ENCODE measurements around the gene MUC22.
"Not testable (repeated sequence)": the region's sequence is repeated elsewhere in the genome, so short reads cannot be mapped to it uniquely, and the experiment has no call there.

The MUC22 gene

GRCh38 chr6:31010393-31011060 is at the start of gene MUC22:
Gene MUC22, plus strand, starts transcription at chr6:31010474. Its CDS starts 233 bp downstream, at chr6:31010707.
- peak; percentile 20 for DNase-seq (ENCODE audit: low read depth)

- DNase-seq (ENCODE audit: low read depth) = no peak
Observed at GRCh38 chr6:30960907-30961673, 49.2 kb upstream of the MUC22 start.

- no peak for DNase-seq (ENCODE audit: low read depth)
Observed at GRCh38 chr6:30962716-30963115, 47.6 kb upstream of the MUC22 start.

- no peak for DNase-seq (ENCODE audit: low read depth)
Observed at GRCh38 chr6:30963641-30964040, 46.6 kb upstream of the MUC22 start.

GRCh38 chr6:30964075-30964474 is 46.2 kb upstream of the MUC22 start:
- no peak for DNase-seq (ENCODE audit: low read depth)

- no peak for DNase-seq (ENCODE audit: low read depth)
Observed at GRCh38 chr6:30965140-30965601, 45.1 kb upstream of the MUC22 start.

- no peak for DNase-seq (ENCODE audit: low read depth)
Observed at GRCh38 chr6:30966154-30966553, 44.1 kb upstream of the MUC22 start.

- not testable (repeated sequence) for DNase-seq (ENCODE audit: low read depth)
Observed at GRCh38 chr6:30969171-30969570, 41.1 kb upstream of the MUC22 start.

- no peak for DNase-seq (ENCODE audit: low read depth)
Observed at GRCh38 chr6:30970946-30971345, 39.3 kb upstream of the MUC22 start.

DNA sequence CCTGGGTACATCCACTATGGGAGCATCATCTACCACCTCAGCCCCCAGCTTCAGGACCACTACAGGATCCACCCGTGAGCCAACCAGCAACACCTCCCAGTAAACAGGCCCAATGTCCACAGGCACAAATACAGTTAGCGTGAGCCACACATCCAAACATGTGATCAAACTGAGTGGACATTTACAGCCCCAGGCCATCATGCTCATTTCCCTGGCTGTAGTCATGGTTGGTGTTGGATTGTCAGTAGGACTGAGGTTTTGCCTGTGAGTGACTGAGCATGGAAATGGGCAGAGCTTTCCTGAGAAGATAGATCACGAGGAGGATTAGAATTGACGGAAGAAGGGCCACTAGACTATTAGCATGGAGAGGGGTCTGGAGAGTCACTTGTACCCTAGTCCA is 37.5 kb upstream of the MUC22 start:
- no peak for DNase-seq (ENCODE audit: low read depth)

- DNase-seq (ENCODE audit: low read depth) = no peak
Observed at GRCh38 chr6:30974490-30975252, 35.6 kb upstream of the MUC22 start.

DNA sequence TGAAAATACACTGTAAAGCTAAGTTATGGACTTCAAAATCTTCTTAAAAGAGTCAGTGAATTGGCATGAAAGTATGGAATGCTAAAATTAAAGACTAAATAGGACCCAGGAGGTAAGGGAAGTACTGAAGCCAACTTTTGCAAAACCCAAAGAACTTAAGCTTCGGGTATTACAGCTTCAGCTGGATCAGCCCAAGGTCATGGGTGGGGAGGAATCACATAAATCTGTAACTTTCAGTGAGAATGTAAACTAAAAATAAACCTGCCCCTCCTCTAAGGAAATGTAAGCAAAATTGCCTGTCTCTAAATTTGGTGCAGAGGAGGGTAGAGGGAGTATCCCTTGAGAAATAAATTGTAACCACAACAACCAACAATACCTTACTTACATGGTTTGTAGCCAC is 31.1 kb upstream of the MUC22 start:
- no peak for DNase-seq (ENCODE audit: low read depth)

- DNase-seq (ENCODE audit: low read depth) = no peak
Observed at GRCh38 chr6:30979690-30980089, 30.6 kb upstream of the MUC22 start.

GRCh38 chr6:30981942-30982772 is 28.1 kb upstream of the MUC22 start:
- DNase-seq (ENCODE audit: low read depth) = peak; percentile 34

DNA sequence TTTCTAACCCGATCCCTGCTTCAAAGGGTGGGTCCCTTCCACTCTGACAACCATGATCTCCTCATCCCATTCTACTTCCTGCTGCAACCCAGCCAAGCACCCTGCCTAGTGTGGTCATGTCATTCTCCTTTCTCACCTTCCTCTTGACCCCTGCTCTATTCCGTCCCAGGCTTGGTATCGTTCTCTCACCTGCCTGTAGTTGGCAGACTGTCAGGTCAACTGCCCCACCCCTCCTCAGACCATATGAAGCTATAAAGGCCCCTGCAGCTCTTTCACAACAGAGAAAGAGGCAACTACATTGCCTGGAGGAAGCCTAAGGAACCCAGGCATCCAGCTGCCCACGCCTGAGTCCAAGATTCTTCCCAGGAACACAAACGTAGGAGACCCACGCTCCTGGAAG is 26.8 kb upstream of the MUC22 start, which contains the start of gene MUC21:
TSS of gene MUC21 (plus strand) at position 280 of the 400 bp plus-strand sequence. CDS start 241 bp downstream, outside the sequence.
- no peak for DNase-seq (ENCODE audit: low read depth)

GRCh38 chr6:30985490-30985889 is 24.8 kb upstream of the MUC22 start:
- no peak for DNase-seq (ENCODE audit: low read depth)

GRCh38 chr6:30987304-30987703 is 23.0 kb upstream of the MUC22 start:
- no peak for DNase-seq (ENCODE audit: low read depth)

- no peak for DNase-seq (ENCODE audit: low read depth)
Observed at GRCh38 chr6:30988209-30988825, 22.0 kb upstream of the MUC22 start.

DNA sequence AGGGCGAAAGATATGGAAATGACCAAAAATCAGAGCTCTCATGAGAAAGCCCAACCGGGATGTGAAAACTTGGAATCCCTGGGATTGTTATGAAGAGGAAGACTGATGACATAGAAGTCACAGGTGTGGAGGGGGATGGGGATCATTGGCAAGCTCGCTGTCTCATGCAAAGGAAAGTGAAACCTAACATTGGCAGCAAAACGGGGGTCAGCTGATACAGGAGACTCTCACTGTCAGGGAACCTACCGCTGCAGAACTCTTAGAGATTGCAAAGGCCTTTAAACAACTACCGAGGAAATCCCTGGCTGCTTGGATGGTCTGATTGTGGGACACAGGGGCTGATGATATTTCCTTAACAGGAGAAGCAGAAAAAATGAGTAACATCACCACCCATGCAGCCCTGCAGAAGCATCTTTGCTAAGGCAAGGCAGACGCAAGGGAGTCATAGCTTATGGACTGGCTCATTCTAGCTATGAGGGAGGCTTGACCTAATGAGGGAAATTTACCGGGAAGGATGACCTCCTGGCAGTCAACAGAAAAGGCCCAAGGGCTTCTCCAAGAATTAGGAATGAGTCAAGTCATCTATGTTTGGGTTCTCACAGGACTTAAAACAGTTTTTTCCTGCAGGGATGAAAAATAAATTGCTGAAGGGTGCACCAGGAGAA is 19.7 kb upstream of the MUC22 start:
- no peak for DNase-seq (ENCODE audit: low read depth)

DNA sequence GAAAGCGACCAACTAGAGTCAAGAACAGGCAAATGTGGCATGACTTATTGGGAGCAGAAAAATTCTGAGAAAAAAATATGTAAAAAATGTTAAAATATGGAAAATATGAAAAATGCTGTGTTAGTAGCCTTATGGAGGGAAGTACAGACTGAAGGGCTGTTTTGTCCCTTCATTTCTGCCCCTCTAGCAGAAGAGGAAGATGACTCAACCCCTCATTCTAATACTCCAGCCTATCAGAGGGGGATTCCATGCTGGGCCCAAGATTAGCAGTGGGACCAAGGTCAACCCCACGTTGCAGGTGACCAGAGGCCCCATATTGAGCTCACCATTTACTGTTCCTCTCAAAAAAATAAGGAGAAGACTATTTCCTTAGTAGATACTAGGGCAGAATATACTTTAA is 18.4 kb upstream of the MUC22 start:
- DNase-seq (ENCODE audit: low read depth) = no peak

GRCh38 chr6:30997301-30997700 is 13.0 kb upstream of the MUC22 start:
- no peak for DNase-seq (ENCODE audit: low read depth)
